ENCODE results near the gene OLR1. TPM values are rescaled to one million over a fixed set of nuclear protein-coding genes. Genes with fewer than 3 reads are reported as not detected.

The OLR1 gene
- total and polyA plus RNA-seq, 2 donors (not counting 3 experiments of a cell fraction or from before 2014, with no cell fraction given) = not detected

- Histone ChIP-seq H3K4me2 (ENCODE audit: insufficient read depth, low read length) (no peak overlapping the region), H3K4me3 (replicated peaks in 1 of 3; ENCODE audit: insufficient read depth in 1 of 3, low read depth in 1 of 3, low read length in 3 of 3) (no peak overlapping the region), H3K27me3 (ENCODE audit: control insufficient read depth in 2 of 2, insufficient read depth in 2 of 2, low read length in 2 of 2) (peaks cover 3 to 5% of the 10 kb centered on the region in 2 experiments), H3K27ac (ENCODE audit: insufficient read depth, low read depth, low read length) (no peak overlapping the region), H3K9me3 (replicated peaks; ENCODE audit: control insufficient read depth, insufficient read depth, low read length) (no peaks in the 10 kb centered on the region), H4K20me1 (replicated peaks; ENCODE audit: control insufficient read depth, extremely low read depth, insufficient read depth, low read length) (no peaks in the 10 kb centered on the region), H3K36me3 (ENCODE audit: control insufficient read depth in 2 of 2, extremely low read depth in 1 of 2, insufficient read depth in 2 of 2, low read length in 2 of 2) (no peaks in the 10 kb centered on the region), H3K9ac (replicated peaks; ENCODE audit: extremely low read depth, insufficient read depth, low read length) (no peak overlapping the region), H3K4me1 (ENCODE audit: control insufficient read depth, extremely low read depth, insufficient read depth, low read length) (peaks cover 5% of the 10 kb centered on the region), H3K79me2 (ENCODE audit: control insufficient read depth, insufficient read depth, low read length) (no peaks in the 10 kb centered on the region), H2AFZ (ENCODE audit: low read depth, low read length) (no peak overlapping the region), H3K9me1 (replicated peaks; ENCODE audit: control insufficient read depth, extremely low read depth, insufficient read depth, low read length) (no peaks in the 10 kb centered on the region)
- dilution Hi-C loops (cut with MboI; ENCODE audit: extremely low pct_ligation_motif_present, low sequenced_read_pairs) (no loop called here), intact Hi-C loops (cut with micrococcal nuclease) (loop anchor here (10.0 kb wide), 1 partner anchor 179 kb away; no protein-coding TSS in a partner anchor)
- no peak for FAIRE-seq
- DNase-seq (ENCODE audit: low read depth, low spot score) = no peak
- ChIA-PET POLR2A (no interaction called here), CTCF (no interaction called here)
- no TSS peak for BruUV-seq (replicated peaks)
- no peak for TF ChIP-seq CTCF (IDR thresholded peaks at IDR 0.05; ENCODE audit: extremely low read depth in 1 of 2, insufficient read depth in 1 of 2, low read depth in 1 of 2, low read length in 2 of 2)
- TF ChIP-seq MYC (IDR thresholded peaks at IDR 0.05; ENCODE audit: low read depth, low read length) = no peak
- no peak for TF ChIP-seq MAX (IDR thresholded peaks at IDR 0.05; ENCODE audit: insufficient read depth, insufficient read length)
- no peak for TF ChIP-seq POLR2AphosphoS5 (IDR thresholded peaks at IDR 0.05; ENCODE audit: insufficient read depth, low read depth, low read length)
These were observed 16.0 kb downstream of the OLR1 start for GRCh38 chr12:10155966-10156365.

- Histone ChIP-seq H3K27me3 (ENCODE audit: control insufficient read depth in 2 of 2, insufficient read depth in 2 of 2, low read length in 2 of 2) (peaks cover 0 to 2% of the 10 kb centered on the region in 2 experiments), H3K4me2 (ENCODE audit: insufficient read depth, low read length) (peak overlapping the region; percentile 91), H3K9me3 (replicated peaks; ENCODE audit: control insufficient read depth, insufficient read depth, low read length) (no peaks in the 10 kb centered on the region), H3K79me2 (ENCODE audit: control insufficient read depth, insufficient read depth, low read length) (no peaks in the 10 kb centered on the region), H3K4me3 (replicated peaks in 1 of 3; ENCODE audit: insufficient read depth in 1 of 3, low read depth in 1 of 3, low read length in 3 of 3) (peak overlapping the region in 2 of 3 experiments; percentile 44 to 67), H3K9me1 (replicated peaks; ENCODE audit: control insufficient read depth, extremely low read depth, insufficient read depth, low read length) (no peaks in the 10 kb centered on the region), H2AFZ (ENCODE audit: low read depth, low read length) (peak overlapping the region; percentile 99), H3K36me3 (ENCODE audit: control insufficient read depth in 2 of 2, extremely low read depth in 1 of 2, insufficient read depth in 2 of 2, low read length in 2 of 2) (no peaks in the 10 kb centered on the region), H3K4me1 (ENCODE audit: control insufficient read depth, extremely low read depth, insufficient read depth, low read length) (peaks cover 5% of the 10 kb centered on the region), H4K20me1 (replicated peaks; ENCODE audit: control insufficient read depth, extremely low read depth, insufficient read depth, low read length) (no peaks in the 10 kb centered on the region), H3K27ac (ENCODE audit: insufficient read depth, low read depth, low read length) (no peak overlapping the region), H3K9ac (replicated peaks; ENCODE audit: extremely low read depth, insufficient read depth, low read length) (no peak overlapping the region)
- FAIRE-seq (no peak), DNase-seq (ENCODE audit: low read depth, low spot score) (no peak)
- no TSS peak for BruUV-seq (replicated peaks)
- dilution Hi-C loops (cut with MboI; ENCODE audit: extremely low pct_ligation_motif_present, low sequenced_read_pairs) (no loop called here), intact Hi-C loops (cut with micrococcal nuclease) (loop anchor here (10.0 kb wide), 1 partner anchor 181 kb away; no protein-coding TSS in a partner anchor)
- TF ChIP-seq MYC (IDR thresholded peaks at IDR 0.05; ENCODE audit: low read depth, low read length) = no peak
- no peak for TF ChIP-seq POLR2A (IDR thresholded peaks at IDR 0.05; ENCODE audit: low read depth, low read length)
- no peak for TF ChIP-seq GATA2 (IDR thresholded peaks at IDR 0.05; ENCODE audit: insufficient read depth, insufficient read length, low read depth, low read length)
- TF ChIP-seq CTCF (IDR thresholded peaks at IDR 0.05; ENCODE audit: extremely low read depth in 1 of 2, insufficient read depth in 1 of 2, low read depth in 1 of 2, low read length in 2 of 2) = no peak
- TF ChIP-seq EZH2 (IDR thresholded peaks at IDR 0.05; ENCODE audit: borderline replicate concordance, low read depth, low read length, severe bottlenecking) = no peak
- TF ChIP-seq POLR2AphosphoS5 (IDR thresholded peaks at IDR 0.05; ENCODE audit: insufficient read depth, low read depth, low read length) = no peak
- TF ChIP-seq FOS (IDR thresholded peaks at IDR 0.05; ENCODE audit: borderline replicate concordance, insufficient read depth, low read length) = no peak
- TF ChIP-seq JUN (IDR thresholded peaks at IDR 0.05; ENCODE audit: borderline replicate concordance, insufficient read depth, insufficient read length, low read depth) = no peak
- TF ChIP-seq MAX (IDR thresholded peaks at IDR 0.05; ENCODE audit: insufficient read depth, insufficient read length) = no peak
- ChIA-PET POLR2A (no interaction called here), CTCF (interaction anchor here (0.8 to 4.0 kb wide), 11 partner anchors 10 to 596 kb away, joined by 3 to 49 read pairs (median 6); partner anchors contain the start of genes GABARAPL1 and OLR1)
These were observed 17.8 kb downstream of the OLR1 start for GRCh38 chr12:10154145-10154496.

Data from endothelial cell of umbilical vein (primary cell).